HEK293T (cell line): ENCODE results near the gene NCF2.
"Not testable (repeated sequence)": the region's sequence is repeated elsewhere in the genome, so short reads cannot be mapped to it uniquely, and the experiment has no call there.

Experiments
- ARNT ChIP-seq: fragments of 450-650 bp; IDR thresholded peaks from 2 replicates; pipeline ENCODE4 v1.6.1; 2017; ENCODE audit warnings: mild to moderate bottlenecking
- BHLHE40 ChIP-seq: fragments of 450-650 bp; IDR thresholded peaks from 2 replicates; pipeline ENCODE4 v1.6.1; 2016; ENCODE audit warnings: mild to moderate bottlenecking, moderate library complexity, borderline replicate concordance
- CTBP1 ChIP-seq: fragments of 450-650 bp; IDR thresholded peaks from 2 replicates; pipeline ENCODE4 v1.6.1; 2016; ENCODE audit warnings: borderline replicate concordance
- ELF4 ChIP-seq: fragments of 450-650 bp; IDR thresholded peaks from 2 replicates; pipeline ENCODE4 v1.6.1; 2017; ENCODE audit warnings: antibody characterized with exemption
- FOXA1 ChIP-seq: fragments of 450-650 bp; IDR thresholded peaks from 2 replicates; pipeline ENCODE4 v1.6.1; 2016; ENCODE audit warnings: mild to moderate bottlenecking
- FOXK2 ChIP-seq: fragments of 450-650 bp; IDR thresholded peaks from 2 replicates; pipeline ENCODE4 v1.6.1; 2016; ENCODE audit warnings: mild to moderate bottlenecking
- FOXM1 ChIP-seq: fragments of 450-650 bp; IDR thresholded peaks from 2 replicates; pipeline ENCODE4 v1.6.1; 2017; ENCODE audit warnings: mild to moderate bottlenecking, borderline replicate concordance
- HDGF ChIP-seq: fragments of 450-650 bp; IDR thresholded peaks from 2 replicates; pipeline ENCODE4 v1.6.1; 2017; ENCODE audit warnings: antibody characterized with exemption, borderline replicate concordance
- LEF1 ChIP-seq: fragments of 450-650 bp; IDR thresholded peaks from 2 replicates; pipeline ENCODE4 v1.6.1; 2017; ENCODE audit warnings: mild to moderate bottlenecking, borderline replicate concordance
- NFRKB ChIP-seq: fragments of 450-650 bp; IDR thresholded peaks from 2 replicates; pipeline ENCODE4 v1.6.1; 2016; ENCODE audit warnings: mild to moderate bottlenecking, moderate library complexity
- SP1 ChIP-seq: fragments of 450-650 bp; IDR thresholded peaks from 2 replicates; pipeline ENCODE4 v1.6.1; 2017
- SUZ12 ChIP-seq: fragments of 450-650 bp; IDR thresholded peaks from 2 replicates; pipeline ENCODE4 v1.6.1; 2016; ENCODE audit warnings: mild to moderate bottlenecking
- TARDBP ChIP-seq: fragments of 450-650 bp; IDR thresholded peaks from 2 replicates; pipeline ENCODE4 v1.6.1; 2016
- ZNF384 ChIP-seq: fragments of 450-650 bp; IDR thresholded peaks from 2 replicates; pipeline ENCODE4 v1.6.1; 2016

DNA sequence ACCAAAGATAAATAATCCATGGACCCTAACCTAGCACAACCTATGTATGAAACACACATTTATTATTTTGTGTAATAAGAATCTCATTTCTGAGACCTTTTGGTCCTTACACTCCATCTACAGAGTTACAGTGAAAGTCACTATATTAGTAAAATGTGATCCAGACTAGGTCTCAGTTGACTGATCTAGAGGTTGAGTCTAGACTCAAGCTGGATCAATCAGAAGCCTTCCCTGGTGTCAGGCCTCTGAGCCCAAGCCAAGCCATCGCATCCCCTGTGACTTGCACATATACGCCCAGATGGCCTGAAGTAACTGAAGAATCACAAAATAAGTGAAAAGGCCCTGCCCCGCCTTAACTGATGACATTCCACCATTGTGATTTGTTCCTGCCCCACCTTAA is 22.7 kb upstream of the NCF2 start:
- TF ChIP-seq FOXM1, SP1, TARDBP, ELF4, CTBP1, SUZ12, FOXA1, LEF1, BHLHE40, ZNF384, NFRKB, HDGF, FOXK2, ARNT: not testable (repeated sequence)
